Stimulated activated CD4-positive, alpha-beta T cell treated with anti-CD3 and anti-CD28 coated beads, Interleukin-1b, Interleukin-23, amount 100 ng/mL, for 1 hour (primary cell): ENCODE results near the gene DUSP7.

Experiments
- DNase-seq, 2 donors: peaks; one replicate each; pipeline ENCODE4 v3.0.0-alpha.2; 2020; ENCODE audit warnings: low read depth in 2 of 2

The DUSP7 gene

GRCh38 chr3:52056521-52056967 lies at the start of gene DUSP7:
DUSP7 (minus strand) TSS chr3:52056571; CDS start chr3:52056366, 205 bp downstream.
- DNase-seq, result peak in 1 of 2 donors; percentile 59

- DNase-seq, result no peak
Measured at GRCh38 chr3:52104684-52105640, 48.6 kb upstream of the DUSP7 start.

- no peak for DNase-seq
Measured at GRCh38 chr3:52102934-52103333, 46.6 kb upstream of the DUSP7 start.

GRCh38 chr3:52099001-52099401 lies 42.6 kb upstream of the DUSP7 start:
- DNase-seq, result no peak

GRCh38 chr3:52097851-52098507 lies 41.6 kb upstream of the DUSP7 start:
- DNase-seq, result no peak

GRCh38 chr3:52095990-52096775 lies 39.8 kb upstream of the DUSP7 start:
- no peak for DNase-seq

- DNase-seq, result no peak
Measured at GRCh38 chr3:52094571-52095485, 38.5 kb upstream of the DUSP7 start.

- no peak for DNase-seq
Measured at GRCh38 chr3:52093756-52094545, 37.6 kb upstream of the DUSP7 start.

- DNase-seq, result no peak
Measured at GRCh38 chr3:52092891-52093290, 36.5 kb upstream of the DUSP7 start.

- no peak for DNase-seq
Measured at GRCh38 chr3:52092271-52092660, 35.9 kb upstream of the DUSP7 start.

GRCh38 chr3:52091586-52092270 lies 35.4 kb upstream of the DUSP7 start:
- DNase-seq, result no peak

- no peak for DNase-seq
Measured at GRCh38 chr3:52090933-52091468, 34.6 kb upstream of the DUSP7 start.

GRCh38 chr3:52090131-52090932 lies 34.0 kb upstream of the DUSP7 start:
- no peak for DNase-seq

- DNase-seq, result no peak
Measured at GRCh38 chr3:52089691-52090090, 33.3 kb upstream of the DUSP7 start.

GRCh38 chr3:52088445-52089367 lies 32.3 kb upstream of the DUSP7 start:
- no peak for DNase-seq

- no peak for DNase-seq
Measured at GRCh38 chr3:52087731-52088130, 31.4 kb upstream of the DUSP7 start.

- DNase-seq, result no peak
Measured at GRCh38 chr3:52086976-52087663, 30.7 kb upstream of the DUSP7 start.
